ENCODE measurements around the gene COX7C. TPM values are rescaled to one million over a fixed set of nuclear protein-coding genes. Genes with fewer than 3 reads are reported as not detected.

The COX7C gene
- total RNA-seq, 1 experiment from 2014 or later: 1,292 TPM

DNA sequence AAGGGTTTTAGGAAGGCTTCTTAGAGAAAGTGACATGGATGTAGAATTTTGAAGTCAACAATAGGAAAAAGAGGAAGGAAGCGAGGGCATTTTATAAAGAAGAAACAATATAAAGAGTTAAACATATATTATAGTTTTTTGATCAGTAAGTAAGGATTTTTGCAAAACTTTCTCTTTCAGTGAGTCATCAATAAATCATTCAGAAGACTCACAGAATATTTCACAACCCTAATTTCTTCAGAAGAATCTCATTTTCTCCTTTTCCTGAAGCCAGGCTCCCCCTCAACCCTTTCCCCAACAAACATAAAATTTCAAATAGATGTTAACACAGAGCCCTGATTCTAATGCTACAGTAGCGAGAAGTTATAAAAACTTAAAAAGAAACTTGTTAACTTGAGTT, 4.3 kb upstream of the COX7C start:
- no peaks in the 10 kb centered on the region for H3K23me2 ChIP-seq (ENCODE audit: insufficient read length, low read depth, low read length, poor library complexity, severe bottlenecking)
- WGBS (ENCODE audit: extremely low coverage, insufficient read length, low lambda C conversion rate): no CpG with 5 or more reads among the region's 2 CpGs
- H2BK20ac ChIP-seq (ENCODE audit: low read depth, low read length, poor library complexity, severe bottlenecking): no peak overlapping the region
- no peaks in the 10 kb centered on the region for H3K79me1 ChIP-seq (ENCODE audit: insufficient read depth, low read depth, low read length, poor library complexity, severe bottlenecking)
- no peak overlapping the region for H4K91ac ChIP-seq (ENCODE audit: insufficient read length, low read depth, low read length)
- no peak overlapping the region for H2BK15ac ChIP-seq (ENCODE audit: low read depth, low read length)
- Mint-ChIP-seq H3K9me3 (0 out of 5 replicates have a peak, but pooled peaks cover 0 to 3% of the 10 kb centered on the region in 2 experiments), H3K4me3 (no peak overlapping the region), H3K27me3 (ENCODE audit: low read depth) (no peaks in the 10 kb centered on the region), H3K36me3 (ENCODE audit: insufficient read depth in 1 of 3, low read depth in 3 of 3) (peaks cover 3 to 7% (median 5%) of the 10 kb centered on the region in 3 experiments; a peak in 5 of 7 replicates), H3K27ac (no peak overlapping the region), H3K4me1 (peaks cover 3 to 4% of the 10 kb centered on the region in 2 experiments; a peak in 1 of 4 replicates)
- H3K9me3 ChIP-seq (ENCODE audit: control insufficient read depth, low read depth, low read length): no peaks in the 10 kb centered on the region
- H3K27ac ChIP-seq (ENCODE audit: insufficient read length, low read depth, low read length): no peak overlapping the region
- H3T11ph ChIP-seq (ENCODE audit: low read length): no peak overlapping the region
- H3K56ac ChIP-seq (ENCODE audit: insufficient read length, low read depth, low read length): no peak overlapping the region
- no peaks in the 10 kb centered on the region for H3K27me3 ChIP-seq (ENCODE audit: insufficient read depth, low read length)
- H3K23ac ChIP-seq (ENCODE audit: insufficient read length, low read depth, low read length): no peak overlapping the region
- H2AK5ac ChIP-seq (ENCODE audit: insufficient read length, low read length): no peak overlapping the region
- no peak overlapping the region for H3K9ac ChIP-seq (ENCODE audit: extremely low read depth, insufficient read length, low read length)
- no peaks in the 10 kb centered on the region for H3K4me1 ChIP-seq (ENCODE audit: insufficient read depth, low read length)
- H3K4me2 ChIP-seq (ENCODE audit: insufficient read depth, insufficient read length, low read length): no peak overlapping the region
- no peak overlapping the region for H2AFZ ChIP-seq (ENCODE audit: low read length)
- H4K20me1 ChIP-seq (ENCODE audit: control insufficient read depth, insufficient read depth, insufficient read length): no peaks in the 10 kb centered on the region
- H2BK5ac ChIP-seq (ENCODE audit: insufficient read length, low read length): no peak overlapping the region
- H3K4ac ChIP-seq (ENCODE audit: low read depth, low read length): no peak overlapping the region
- H2BK120ac ChIP-seq (ENCODE audit: low read depth, low read length, poor library complexity, severe bottlenecking): no peak overlapping the region
- H3K18ac ChIP-seq (ENCODE audit: insufficient read length, low read depth, low read length): no peak overlapping the region
- no peak overlapping the region for H2BK12ac ChIP-seq (ENCODE audit: insufficient read length, low read depth, low read length)
- no peak for DNase-seq
- peaks cover 5% of the 10 kb centered on the region; the same call in 1 of the 2 replicates for H3K79me2 ChIP-seq (ENCODE audit: insufficient read depth, low read length)
- TF ChIP-seq, protein P1, sequence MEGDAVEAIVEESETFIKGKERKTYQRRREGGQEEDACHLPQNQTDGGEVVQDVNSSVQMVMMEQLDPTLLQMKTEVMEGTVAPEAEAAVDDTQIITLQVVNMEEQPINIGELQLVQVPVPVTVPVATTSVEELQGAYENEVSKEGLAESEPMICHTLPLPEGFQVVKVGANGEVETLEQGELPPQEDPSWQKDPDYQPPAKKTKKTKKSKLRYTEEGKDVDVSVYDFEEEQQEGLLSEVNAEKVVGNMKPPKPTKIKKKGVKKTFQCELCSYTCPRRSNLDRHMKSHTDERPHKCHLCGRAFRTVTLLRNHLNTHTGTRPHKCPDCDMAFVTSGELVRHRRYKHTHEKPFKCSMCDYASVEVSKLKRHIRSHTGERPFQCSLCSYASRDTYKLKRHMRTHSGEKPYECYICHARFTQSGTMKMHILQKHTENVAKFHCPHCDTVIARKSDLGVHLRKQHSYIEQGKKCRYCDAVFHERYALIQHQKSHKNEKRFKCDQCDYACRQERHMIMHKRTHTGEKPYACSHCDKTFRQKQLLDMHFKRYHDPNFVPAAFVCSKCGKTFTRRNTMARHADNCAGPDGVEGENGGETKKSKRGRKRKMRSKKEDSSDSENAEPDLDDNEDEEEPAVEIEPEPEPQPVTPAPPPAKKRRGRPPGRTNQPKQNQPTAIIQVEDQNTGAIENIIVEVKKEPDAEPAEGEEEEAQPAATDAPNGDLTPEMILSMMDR (conservative IDR thresholded peaks at IDR 0.05): no peak
- no peak overlapping the region for H3K14ac ChIP-seq (ENCODE audit: insufficient read depth, low read length)
- H4K8ac ChIP-seq (replicated peaks; ENCODE audit: insufficient read length, low read depth, low read length): no peak overlapping the region
- no peak overlapping the region for H4K5ac ChIP-seq (ENCODE audit: insufficient read length, low read depth, low read length)

All from H9 (cell line).